Stimulated activated CD4-positive, alpha-beta T cell treated with anti-CD3 and anti-CD28 coated beads, Interleukin-4, amount 100 ng/mL, for 24 hours (primary cell): Measurements from ENCODE around the gene HAGHL.

Source experiments
- DNase-seq: peaks from one replicate; pipeline ENCODE4 v3.0.0-alpha.2; 2020

HAGHL gene

DNA sequence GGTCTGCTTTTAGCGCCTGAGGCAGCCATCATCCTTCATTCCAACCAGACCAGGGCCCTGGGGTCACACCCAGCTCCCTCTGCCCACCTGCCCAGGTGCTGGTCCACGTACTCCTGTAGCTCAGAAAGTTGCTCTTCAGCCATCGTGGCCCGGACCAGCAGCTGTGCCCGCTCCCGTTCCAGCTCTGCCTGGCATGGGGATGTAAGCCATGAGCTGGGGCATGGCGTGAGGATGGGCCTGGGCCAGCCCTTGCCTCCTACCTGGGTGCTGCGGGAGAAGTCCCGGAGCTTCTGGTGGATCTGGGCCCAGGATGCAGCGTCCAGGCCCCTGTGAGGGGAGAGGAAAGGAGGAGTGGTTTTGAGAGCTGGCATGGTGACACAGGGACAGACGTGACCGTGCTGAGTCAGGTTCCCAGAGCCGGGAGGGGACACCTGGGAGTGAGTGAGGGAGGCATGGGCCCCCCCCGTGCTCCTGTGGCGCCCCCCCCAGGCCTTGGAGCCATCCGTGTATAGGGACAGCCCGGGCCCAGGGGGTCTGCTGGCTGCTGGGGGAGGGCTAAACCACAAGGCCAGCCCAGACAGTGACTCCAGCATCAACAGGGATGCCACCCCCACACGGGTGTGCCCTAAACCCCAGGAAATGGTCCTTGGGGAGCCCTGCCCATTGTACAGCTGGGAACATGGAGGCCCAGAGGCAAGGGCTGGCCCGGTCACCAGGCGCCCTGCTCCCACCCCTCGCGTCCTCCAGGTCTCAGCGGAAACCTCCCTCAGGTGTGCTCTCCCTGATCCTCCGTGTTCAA, 3.9 kb upstream of the HAGHL start:
- DNase-seq = no peak

DNA sequence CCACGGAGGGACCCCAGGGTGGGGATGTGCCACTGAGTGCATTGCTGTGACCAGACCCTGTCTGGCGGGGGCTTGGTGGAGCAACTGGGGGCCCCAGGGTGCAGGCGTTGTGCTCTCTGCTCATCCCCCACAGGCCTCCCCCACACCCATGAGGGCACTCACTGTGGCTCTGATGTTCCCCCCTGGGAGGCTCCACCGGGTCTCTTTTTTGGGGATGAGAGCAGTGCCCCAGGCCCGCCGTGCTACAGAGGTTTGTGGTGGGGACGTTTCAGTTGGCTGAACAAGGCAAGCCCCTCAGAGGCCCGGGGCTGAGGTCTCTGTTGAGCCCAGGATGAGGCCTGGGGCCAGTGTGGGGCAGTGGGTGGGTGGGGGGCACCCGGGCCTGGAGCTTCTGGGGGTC, 3.2 kb upstream of the HAGHL start:
- no peak for DNase-seq

DNA sequence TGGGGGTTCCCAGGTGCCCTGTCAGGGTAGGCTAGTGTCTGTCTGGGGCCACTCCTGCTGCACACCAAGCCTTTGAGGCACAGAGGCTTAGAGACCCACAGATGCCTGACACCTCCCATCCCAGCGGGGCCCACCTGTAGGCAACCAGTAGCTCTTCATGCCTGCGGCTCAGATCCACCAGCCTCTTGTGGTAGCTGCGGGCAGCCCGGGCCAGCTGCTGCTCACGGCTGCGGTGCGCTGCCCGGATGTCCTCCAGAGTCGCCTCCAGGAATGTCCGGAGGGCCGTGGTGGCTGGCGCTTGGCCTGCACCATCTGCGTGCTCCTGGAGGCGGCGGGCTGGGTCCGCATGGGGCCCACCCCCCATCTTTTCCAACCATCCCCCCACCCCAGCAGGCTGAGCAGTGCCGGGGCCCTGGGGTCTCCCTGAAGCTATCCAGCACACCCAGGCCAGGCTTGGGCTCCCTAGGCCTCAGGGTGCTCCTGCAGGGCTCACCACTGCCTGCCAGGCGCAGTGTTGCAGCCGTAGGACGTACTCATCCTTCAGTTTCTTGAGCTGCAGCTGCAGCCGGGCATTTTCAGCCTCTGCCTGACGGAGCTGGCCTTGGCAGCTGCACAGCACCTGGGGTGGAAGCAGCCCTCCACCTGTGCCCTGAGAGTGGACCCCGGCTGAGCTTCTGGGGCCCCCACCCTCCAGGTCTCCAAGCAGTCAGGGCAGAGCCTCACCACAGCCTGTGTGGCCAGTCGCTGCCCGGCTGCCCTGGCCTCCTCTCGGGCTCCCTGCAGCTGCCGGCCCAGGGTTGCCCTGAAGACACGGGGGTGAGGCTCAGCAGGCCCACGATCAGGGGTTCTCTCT, 2.5 kb upstream of the HAGHL start:
- DNase-seq = no peak

DNA sequence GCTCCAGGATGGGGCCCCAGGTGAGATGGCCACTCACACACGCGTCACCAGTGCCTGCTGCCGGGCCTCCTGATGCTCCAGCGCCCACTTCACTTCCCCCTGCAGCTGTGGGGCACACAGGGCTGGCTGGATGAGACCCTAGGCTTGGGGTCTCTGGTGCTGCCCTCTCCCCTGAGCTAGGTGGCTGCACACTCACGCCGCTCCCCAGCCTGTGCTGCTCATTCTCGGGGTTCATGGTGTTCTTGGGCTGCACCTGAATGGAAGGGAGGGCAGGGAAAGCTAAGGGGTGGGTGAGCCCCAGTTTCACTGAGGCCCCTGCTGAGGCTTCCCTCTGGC, 1.9 kb upstream of the HAGHL start:
- DNase-seq = no peak

DNA sequence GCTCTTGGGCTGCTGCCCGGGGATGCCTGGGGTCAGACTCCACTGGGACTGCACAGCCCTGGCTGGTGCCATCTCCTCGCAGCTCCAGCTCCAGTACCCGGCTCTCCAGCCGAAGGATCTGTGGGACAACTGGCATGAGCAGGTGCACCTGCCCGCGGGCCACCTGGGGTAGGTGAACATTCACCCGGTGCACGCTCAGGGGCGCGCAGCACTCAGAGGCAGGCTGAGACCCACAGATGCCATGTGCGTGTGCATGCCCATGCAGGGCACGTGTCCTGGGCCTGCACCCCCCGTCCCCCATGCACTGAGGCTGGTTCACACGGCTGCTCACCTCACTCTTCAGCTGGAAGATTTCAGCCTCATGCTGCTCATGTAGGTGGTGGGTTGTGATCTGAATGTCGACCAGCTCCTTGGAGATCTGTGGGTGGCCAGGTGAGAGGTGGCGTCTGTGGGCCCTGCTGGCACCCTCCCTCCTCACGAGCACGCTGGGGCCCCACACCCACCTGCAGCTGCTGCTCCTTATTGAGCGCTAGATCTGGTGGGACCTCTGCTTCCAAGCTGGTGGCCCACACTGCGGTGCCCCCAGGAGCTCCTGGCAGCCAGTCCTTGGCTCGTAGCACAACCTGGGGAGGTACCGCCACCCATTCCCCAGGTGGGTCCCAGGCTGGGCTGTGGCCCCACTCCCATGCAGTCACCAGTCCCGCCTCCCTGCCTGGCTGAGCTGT, 1.3 kb upstream of the HAGHL start:
- no peak for DNase-seq

DNA sequence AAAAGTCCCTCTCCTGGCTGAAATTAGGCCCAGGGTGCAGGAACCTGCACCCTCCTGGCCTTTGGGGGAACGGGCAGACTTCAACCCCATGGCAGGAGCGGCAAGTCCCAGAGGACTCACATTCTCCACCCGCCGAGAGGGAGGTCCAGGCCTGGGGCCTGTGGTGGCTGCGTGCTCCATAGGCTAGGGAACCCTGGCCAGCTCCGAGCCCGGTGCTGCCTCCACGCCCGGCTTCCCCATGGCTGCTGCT, 793 bp upstream of the HAGHL start:
- DNase-seq = no peak

DNA sequence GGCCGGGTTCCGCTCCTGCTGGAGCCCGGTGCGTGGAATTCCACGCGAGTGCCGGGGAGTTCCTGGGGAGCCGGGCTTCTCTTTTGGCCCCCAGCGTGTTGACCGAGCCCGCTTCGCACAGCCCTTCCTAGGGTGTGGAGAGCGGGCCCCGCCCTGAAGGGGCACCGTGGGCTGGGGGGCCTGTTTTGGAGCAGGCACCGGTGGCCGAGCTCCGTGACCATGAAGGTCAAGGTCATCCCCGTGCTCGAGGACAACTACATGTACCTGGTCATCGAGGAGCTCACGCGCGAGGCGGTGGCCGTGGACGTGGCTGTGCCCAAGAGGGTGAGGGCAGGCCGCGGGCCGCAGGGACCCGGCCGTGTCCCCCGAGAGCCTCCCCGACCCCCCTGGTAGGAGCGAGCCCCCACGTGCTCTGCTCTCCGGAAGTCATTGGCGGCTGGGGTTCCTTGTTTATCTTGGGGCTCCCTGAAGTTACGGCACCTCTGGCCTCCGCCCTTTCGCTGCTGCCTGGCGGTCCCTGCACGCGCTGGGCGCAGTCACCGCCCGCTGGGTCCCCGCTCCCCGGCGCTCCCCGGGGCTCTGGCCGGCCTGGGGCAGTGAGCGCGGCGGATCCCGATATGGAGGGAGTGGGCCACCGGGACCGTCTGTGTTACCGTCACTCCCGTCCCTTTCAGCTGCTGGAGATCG, 528 bp downstream of the HAGHL start:
- no peak for DNase-seq

DNA sequence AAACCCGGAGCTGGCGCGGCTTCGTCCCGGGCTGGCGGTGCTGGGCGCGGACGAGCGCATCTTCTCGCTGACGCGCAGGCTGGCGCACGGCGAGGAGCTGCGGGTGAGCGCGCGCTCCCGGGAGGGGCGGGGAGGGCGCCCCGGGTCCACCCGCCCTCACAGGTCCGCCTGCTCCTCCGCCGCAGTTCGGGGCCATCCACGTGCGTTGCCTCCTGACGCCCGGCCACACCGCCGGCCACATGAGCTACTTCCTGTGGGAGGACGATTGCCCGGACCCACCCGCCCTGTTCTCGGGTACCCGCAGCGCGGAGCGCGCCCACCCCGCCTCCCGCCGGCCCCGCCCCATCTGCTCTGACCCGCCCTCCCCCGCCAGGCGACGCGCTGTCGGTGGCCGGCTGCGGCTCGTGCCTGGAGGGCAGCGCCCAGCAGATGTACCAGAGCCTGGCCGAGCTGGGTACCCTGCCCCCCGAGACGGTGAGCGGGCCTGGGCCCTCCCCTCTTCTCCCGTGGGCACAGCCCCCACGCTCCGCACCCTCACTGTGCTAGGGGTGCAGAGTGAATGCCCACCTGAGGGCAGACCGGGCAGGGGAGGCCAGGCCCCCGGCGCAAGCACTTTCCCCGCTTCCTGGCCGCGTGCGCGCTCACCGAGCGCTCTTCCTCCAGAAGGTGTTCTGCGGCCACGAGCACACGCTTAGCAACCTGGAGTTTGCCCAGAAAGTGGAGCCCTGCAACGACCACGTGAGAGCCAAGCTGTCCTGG, 1.4 kb downstream of the HAGHL start:
- DNase-seq = peak; percentile 49

DNA sequence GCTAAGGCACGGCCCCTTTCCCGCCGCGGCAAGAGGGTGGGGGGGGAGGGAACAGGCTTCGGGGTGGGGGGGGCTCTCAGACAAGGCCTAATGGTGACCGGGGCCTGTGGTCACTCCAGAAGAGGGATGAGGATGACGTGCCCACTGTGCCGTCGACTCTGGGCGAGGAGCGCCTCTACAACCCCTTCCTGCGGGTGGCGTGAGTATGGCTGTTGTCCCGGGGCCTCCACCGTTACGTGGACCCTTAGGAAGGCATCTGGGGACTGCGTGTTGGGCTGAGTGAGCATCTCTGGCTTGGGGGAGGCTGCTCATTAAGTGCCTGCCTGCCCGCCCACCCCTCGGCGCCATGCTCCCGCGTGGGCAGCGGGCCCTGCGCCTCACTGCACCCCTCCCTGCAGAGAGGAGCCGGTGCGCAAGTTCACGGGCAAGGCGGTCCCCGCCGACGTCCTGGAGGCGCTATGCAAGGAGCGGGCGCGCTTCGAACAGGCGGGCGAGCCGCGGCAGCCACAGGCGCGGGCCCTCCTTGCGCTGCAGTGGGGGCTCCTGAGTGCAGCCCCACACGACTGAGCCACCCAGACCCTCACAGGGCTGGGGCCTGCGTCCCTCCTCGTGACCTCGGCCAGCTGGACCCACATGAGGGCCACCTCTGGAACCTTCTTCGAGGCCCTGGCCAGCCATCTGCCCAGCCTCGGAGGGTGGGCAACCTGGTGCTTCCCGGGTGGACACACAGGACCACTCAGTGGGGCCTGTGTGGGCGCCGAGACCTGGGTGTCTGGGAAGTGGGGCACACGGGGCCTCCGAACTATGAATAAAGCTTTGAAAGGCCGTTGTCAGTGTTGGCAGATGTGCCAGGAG, 2.2 kb downstream of the HAGHL start:
- no peak for DNase-seq

DNA sequence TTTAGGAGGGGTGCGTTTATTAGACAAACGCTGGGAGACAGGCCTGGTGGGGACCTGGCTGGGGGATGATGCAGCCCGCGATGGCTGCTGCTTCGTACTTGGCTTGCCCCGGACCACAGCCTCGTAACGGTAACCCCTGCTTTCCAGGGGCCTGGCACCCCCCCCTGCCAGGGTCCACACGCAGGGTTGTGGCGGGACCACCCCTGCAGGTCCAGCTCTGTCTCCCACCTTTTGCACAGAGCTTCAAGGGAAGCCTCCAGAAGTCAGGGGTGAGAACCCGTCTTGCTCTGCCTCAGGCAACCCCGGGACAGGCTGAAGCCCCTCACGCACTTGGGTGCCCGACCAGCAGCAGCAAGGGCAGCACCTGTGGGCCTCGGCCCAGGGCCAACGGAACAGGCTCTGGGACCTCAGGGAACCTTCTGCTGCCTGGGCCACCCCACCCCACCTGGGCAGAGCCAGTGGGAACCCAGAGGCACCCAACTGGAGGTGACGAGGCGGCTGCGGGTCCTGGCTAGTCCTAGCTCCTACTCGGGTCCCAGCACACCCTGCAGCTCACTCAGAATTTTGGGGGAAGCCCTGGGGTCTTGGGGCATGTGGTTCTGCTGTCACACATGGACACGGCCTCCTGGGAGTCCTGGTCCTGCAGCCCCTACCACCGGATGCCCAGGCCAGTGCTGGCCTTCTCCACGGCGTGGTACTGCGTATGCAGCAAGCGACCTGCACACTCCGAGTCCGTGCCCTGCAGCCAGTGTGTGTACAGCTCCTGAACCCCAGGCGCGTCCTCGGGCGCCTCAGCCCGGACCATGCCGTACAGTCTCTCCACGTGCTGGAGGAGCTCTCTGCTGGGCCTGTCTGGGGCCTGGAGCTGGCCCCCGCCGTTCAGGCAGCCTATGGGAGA, 3.1 kb downstream of the HAGHL start:
- no peak for DNase-seq

DNA sequence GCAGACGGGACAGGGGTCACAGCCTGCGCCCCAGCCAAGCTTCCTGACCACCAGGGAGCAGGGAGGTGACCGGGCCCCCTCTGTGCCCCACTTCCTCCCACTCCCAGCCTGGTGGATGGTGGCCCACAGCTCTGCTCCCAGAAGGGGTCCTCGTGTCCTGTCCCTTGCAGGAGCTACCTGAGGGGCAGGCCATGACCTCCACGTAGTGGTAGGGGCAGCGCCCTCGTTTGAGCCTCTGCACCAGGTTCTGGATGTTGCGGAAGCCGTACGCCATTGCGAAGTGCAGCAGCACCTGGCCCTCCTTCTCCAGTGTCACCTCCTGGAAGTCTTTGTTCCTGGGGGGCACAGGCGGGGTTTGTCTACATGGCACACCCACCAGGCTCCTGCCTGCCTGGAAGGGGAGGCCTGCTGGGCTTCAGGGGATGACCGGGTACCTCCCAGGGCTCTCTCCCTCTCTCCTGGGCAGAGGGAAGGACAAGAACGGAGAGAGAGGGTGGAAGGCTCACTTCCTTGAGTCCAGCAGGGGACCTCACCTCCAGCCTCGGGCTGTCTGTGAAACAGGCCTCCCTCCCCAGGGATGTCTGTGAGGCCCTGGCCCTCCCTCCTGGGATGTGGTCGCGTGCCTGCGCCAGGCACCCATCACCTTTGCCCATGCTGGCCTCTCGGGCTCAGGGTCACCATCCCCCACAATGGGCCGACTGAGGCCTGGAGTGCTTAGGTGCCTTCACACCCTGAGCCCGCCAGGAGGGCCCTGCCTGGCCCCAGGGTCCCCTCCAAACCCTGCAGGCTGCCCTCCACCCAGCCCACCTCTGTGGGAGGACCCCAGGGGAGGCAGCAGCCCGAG, 4.0 kb downstream of the HAGHL start:
- no peak for DNase-seq

DNA sequence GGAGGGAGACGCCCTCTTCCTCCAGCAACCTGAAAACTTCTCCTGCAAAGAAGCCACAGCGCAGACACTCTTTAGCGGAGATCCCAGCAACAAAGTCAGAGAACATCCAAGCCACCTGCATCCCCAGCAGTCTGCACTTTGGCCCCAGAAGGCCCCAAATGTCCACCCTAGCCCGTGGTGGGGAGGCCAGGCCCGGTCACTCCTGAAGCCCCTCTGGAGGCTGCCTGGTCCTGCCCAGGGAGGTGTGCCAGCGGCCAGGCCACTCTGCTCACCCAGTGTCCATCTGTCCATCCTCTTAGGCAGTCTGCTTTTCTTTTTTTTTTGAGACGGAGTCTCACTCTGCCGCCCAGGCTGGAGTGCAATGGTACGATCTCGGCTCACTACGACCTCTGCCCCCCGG, 5.4 kb downstream of the HAGHL start:
- no peak for DNase-seq

DNA sequence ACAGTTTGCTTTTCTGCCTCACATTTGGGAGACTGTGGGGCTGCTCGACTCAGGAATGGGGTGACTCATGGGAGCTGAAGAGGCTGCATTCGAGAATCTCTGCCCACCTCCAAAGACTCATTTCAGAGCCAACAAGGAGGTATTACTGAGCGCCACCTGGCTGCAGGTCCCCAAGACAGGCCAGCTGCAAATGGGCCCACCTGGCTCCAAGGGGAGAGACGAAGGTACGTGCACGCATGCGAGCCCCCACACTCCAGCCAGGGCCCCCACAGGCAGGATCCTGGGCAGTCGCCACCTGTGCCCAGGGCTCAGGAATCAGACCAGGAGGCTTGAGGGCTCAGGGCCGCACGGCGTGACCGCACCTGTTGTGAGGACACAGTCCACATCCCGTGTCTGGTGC, 6.0 kb downstream of the HAGHL start:
- no peak for DNase-seq

DNA sequence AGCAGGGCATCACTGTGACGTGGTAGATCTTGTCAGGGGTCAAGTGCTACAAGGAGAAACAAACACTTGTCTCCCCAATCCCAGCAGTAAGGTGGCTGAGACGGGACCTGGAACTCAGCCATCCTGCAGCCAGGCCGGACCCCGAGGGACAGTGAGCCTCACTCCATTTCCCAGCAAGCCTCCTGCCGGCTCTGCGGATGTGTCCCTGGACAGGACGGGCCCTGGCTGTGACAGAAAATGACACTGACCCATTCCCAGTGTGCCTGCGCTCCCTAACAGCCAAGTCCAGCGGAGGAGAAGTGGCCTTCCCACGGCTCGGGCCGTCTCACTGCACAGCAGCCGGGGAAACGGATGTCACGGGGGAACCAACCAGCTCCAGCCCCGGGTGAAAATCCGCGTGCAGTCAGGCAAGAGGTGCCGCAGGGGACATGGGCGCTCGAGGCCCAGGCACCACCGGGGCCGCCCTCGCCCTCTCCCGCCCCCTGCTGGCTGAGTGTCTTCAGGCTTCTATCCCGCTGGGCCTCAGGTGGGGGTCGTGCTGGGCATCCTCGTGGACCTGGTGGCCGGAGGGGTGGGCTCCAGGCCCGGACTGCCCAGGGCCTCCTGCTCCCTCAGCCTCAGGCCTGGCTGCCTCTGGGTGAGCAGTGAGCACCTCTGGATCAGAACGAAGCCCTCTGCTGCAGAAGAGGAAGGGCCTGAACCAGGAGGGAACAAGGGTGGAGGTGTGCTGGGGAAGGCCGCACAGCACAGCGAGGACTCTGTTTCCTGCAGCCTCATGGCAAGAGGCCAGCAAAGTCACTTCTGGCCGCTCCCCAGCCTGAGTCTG, 6.7 kb downstream of the HAGHL start:
- no peak for DNase-seq

DNA sequence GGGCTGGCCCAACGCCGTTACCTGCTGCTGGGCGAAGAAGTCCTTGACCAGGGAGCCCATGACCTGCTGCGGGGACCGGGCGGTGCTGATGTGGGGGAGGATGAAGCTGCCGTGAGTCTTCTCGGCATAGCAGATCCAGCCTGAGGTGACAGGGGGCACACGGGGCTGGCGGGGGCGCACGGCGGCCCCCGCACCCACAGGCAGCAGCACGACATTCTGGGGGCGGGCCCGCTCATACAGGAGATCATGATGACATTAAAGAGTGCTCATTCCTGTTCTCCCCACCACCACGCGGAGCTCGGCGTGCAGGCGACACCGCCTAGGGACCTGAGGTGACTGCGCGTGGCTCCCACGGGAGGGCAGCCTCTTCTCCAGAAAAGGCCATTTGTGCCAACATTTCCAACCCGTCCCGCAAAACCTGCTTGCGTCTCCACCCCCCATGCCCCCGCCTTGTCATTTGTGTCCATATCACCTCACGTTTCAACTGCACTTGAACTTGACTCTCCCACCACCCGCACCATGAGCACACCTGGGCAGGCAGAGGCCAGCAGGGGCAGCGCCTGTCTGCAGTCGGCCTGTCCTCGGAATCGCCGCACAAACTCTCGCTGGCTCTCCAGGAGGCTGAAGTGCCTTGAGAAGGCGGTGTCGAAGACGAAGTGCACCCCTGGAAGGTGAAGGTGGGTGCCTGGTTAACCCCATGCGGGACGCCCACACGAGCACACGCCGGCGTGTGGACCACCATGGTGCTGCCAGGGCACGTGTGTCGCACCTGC, 7.5 kb downstream of the HAGHL start:
- no peak for DNase-seq

DNA sequence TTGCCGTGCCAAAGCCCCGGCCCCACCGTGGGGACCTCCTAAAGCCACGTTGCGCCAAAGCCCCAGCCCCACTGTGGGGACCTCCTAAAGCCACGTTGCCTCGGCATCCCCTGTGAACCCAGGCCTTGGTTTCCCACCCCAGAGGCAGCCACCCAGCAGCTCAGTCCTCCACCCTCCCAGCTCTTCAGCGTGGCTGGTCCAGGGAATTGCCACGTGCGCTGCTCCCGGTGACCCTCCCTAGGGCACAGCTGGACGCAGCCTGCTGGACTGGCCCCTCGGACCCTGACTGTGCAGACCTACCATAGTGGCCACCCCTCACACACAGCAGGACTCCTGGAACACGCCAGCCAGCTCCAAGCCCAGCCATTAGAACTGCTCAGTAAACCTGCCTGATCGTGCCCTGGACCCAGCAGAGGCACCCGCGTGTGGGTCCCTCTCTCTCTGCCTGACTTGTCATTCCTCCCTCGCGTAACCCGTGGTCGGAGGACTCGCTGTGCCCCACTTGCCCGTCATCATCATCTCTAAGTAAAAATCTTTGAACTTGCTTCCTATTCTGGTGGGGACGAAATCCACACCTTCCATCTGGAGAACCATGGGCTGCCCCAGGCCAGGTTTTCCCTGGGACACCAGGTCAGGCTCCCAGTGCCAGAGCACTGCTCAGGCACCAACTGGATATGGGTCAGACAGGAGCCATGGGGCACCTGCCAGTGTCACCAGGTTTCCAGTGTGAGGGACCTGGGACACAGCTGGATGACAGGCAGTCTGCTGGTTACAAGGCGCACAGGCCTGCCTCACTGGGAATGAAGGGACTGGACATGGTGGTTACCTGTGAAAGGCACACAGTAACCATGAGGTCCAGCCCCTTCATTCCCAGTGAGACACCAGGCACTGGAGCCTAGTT, 8.3 kb downstream of the HAGHL start:
- DNase-seq = no peak

DNA sequence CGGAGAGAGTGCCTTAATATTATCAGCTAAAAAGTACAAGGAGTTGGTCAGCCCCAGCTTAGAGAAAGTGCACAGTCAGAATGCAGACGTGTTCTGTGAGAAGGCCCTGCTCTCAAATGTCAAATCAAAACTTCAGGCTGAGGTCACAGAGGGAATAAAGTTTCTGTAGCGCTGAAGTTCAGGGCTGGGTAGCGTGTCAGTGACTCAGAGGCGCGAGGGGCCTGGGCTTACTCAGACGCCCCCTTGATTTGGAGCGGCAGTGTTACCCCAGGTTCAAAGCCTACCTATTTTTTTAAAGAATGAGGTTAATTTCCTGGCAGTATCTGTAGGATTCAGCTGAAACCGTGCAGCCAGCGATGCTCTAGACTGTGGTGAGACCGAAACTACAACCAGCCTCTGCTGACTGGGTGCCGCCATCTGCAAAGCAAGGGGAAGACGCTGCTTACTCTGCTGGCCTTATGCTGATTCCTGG, 9.1 kb downstream of the HAGHL start:
- DNase-seq = peak; percentile 62
